Suprapubic skin (tissue), 3 donors: Measurements from ENCODE around the gene SATB2.

Experiments used
- EP300 ChIP-seq: sonication (generic); formaldehyde crosslinking; IDR thresholded peaks from one replicate; pipeline ENCODE4 v1.6.1; 2017; ENCODE audit warnings: antibody characterized with exemption
- POLR2A ChIP-seq, 2 donors: fragments of 450-650 bp; IDR thresholded peaks; one replicate each; pipeline ENCODE4 v1.6.1; 2017; ENCODE audit warnings: antibody characterized with exemption in 2 of 2, mild to moderate bottlenecking in 2 of 2, moderate library complexity in 2 of 2
- TF ChIP-seq, protein P1 (sequence below), 2 donors: fragments of 200-600 bp in 1 of 2; fragments of 450-650 bp in 1 of 2; sonication (generic) in 1 of 2; IDR thresholded peaks; one replicate each; pipeline ENCODE4 v1.5.1; 2016 to 2019; ENCODE audit warnings: antibody characterized with exemption in 2 of 2, mild to moderate bottlenecking in 1 of 2, moderate library complexity in 1 of 2

DNA sequence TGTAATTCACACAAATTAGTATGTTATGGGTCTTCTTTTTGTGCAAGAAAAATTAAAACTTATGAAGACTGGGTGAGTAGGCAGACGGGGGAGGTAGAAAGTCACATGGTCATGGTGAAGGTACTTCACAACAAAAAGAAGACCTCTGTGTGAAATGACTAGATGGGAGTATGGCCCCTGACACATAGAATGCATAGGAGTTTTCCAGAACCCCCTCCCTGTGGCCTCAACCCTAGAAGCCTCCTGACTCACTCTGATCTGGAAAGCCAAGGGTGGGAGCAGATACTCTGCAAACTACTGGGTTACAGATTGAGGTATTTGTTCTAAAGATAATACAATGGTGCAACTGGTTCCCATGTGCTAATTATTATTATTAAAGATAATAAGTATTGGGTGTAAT lies 23.2 kb downstream of the SATB2 start:
- TF ChIP-seq, protein P1, sequence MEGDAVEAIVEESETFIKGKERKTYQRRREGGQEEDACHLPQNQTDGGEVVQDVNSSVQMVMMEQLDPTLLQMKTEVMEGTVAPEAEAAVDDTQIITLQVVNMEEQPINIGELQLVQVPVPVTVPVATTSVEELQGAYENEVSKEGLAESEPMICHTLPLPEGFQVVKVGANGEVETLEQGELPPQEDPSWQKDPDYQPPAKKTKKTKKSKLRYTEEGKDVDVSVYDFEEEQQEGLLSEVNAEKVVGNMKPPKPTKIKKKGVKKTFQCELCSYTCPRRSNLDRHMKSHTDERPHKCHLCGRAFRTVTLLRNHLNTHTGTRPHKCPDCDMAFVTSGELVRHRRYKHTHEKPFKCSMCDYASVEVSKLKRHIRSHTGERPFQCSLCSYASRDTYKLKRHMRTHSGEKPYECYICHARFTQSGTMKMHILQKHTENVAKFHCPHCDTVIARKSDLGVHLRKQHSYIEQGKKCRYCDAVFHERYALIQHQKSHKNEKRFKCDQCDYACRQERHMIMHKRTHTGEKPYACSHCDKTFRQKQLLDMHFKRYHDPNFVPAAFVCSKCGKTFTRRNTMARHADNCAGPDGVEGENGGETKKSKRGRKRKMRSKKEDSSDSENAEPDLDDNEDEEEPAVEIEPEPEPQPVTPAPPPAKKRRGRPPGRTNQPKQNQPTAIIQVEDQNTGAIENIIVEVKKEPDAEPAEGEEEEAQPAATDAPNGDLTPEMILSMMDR (IDR thresholded peaks at IDR 0.05), result no peak
- TF ChIP-seq EP300, result no peak
- TF ChIP-seq POLR2A (IDR thresholded peaks at IDR 0.05), result no peak
